Subcutaneous abdominal adipose tissue (tissue), 5 donors: ENCODE results near the gene MOBP.
"Not testable (repeated sequence)": the region's sequence is repeated elsewhere in the genome, so short reads cannot be mapped to it uniquely, and the experiment has no call there.

Experiments
- H3K27ac ChIP-seq: one replicate; pipeline ENCODE4 v1.7.0; 2013; ENCODE audit warnings: low read depth, mild to moderate bottlenecking, inconsistent platforms, low read length, moderate library complexity
- H3K27me3 ChIP-seq, 5 donors: one replicate each; pipeline ENCODE4 v1.7.0; 2013; ENCODE audit warnings: low read length in 5 of 5, inconsistent platforms in 1 of 5; ENCODE audit not compliant: control insufficient read depth in 5 of 5, insufficient read depth in 4 of 5
- H3K36me3 ChIP-seq, 5 donors: one replicate each; pipeline ENCODE4 v1.7.0; 2013; ENCODE audit warnings: low read length in 5 of 5; ENCODE audit not compliant: control insufficient read depth in 5 of 5, insufficient read depth in 5 of 5
- H3K4me1 ChIP-seq, 5 donors: one replicate each; pipeline ENCODE4 v1.7.0; 2013; ENCODE audit warnings: low read length in 5 of 5, mild to moderate bottlenecking in 3 of 5, moderate library complexity in 1 of 5; ENCODE audit not compliant: control insufficient read depth in 5 of 5, insufficient read depth in 5 of 5
- H3K4me3 ChIP-seq, 5 donors: one replicate each; pipeline ENCODE4 v1.7.0; 2013; ENCODE audit warnings: low read length in 5 of 5, low read depth in 1 of 5
- H3K9ac ChIP-seq, 5 donors: one replicate each; pipeline ENCODE4 v1.7.0; 2013; ENCODE audit warnings: low read length in 5 of 5, mild to moderate bottlenecking in 4 of 5, moderate library complexity in 3 of 5
- H3K9me3 ChIP-seq, 5 donors: one replicate each; pipeline ENCODE4 v1.7.0; 2013; ENCODE audit warnings: low read length in 5 of 5; ENCODE audit not compliant: control insufficient read depth in 5 of 5
- donor health status: healthy.
- donor health status: healthy.
- donor health status: healthy.
- donor health status: healthy.
- donor health status: healthy.

MOBP gene

DNA sequence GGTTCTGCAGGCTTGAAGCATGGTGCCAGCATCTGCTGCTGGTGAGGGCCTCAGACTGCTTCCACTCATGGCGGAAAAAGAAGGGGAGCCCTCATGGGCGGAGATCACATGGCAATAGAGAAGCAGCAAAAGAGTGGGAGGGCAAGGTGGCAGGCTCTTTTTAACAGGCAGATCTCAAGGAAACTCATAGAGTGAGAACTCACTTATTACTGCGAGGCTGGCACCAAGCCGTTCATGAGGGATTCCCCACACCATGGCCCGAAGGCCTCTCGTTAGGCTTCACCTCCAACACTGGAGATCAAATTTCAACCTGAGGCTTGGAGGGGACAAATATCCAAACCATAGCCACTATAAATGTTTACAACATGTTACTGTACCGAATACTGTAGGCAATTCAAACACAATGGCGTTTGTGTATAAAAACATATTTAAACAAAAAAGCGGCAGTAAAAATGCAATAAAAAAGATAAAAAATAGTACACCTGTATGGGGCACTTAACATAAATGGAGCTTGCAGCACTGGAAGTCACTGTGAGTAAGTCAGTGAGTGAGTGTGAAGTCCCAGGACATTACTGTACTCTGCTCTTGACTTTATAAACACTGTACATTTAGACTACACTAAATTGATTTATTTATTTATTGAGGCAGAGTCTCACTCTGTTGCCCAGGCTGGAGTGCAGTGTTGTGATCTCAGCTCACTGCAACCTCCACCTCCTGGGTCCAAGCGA is 18.8 kb upstream of the MOBP start:
- H3K9me3 ChIP-seq: no peaks in the 10 kb centered on the region
- peaks cover 2 to 4% (median 3%) of the 10 kb centered on the region in 5 donors for H3K4me1 ChIP-seq
- no peaks in the 10 kb centered on the region for H3K36me3 ChIP-seq
- no peak overlapping the region for H3K27ac ChIP-seq
- no peak overlapping the region for H3K4me3 ChIP-seq
- no peaks in the 10 kb centered on the region for H3K27me3 ChIP-seq
- no peak overlapping the region for H3K9ac ChIP-seq

DNA sequence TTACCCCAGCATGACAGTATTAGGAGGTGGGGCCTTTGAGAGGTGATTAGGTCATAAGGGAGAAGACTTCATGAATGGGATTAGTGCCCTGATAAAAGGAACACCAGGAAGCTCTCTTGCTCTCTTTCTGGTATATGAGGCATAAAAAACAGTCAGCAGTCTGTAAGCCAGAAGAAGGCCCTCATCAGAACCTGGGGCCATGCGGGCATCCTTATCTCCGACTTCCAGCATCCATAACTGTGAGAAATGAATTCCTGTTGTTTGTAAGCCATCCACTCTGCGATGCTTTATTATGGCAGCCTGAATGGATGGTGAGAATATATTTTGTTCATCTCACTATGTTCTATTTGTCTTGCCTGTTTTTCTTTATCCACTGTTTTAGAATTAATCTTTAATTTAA is 17.7 kb upstream of the MOBP start:
- H3K9ac ChIP-seq: no peak overlapping the region
- no peaks in the 10 kb centered on the region for H3K27me3 ChIP-seq
- H3K4me1 ChIP-seq: peaks cover 2 to 4% (median 3%) of the 10 kb centered on the region in 5 donors
- no peak overlapping the region for H3K27ac ChIP-seq
- no peaks in the 10 kb centered on the region for H3K9me3 ChIP-seq
- no peaks in the 10 kb centered on the region for H3K36me3 ChIP-seq
- no peak overlapping the region for H3K4me3 ChIP-seq

DNA sequence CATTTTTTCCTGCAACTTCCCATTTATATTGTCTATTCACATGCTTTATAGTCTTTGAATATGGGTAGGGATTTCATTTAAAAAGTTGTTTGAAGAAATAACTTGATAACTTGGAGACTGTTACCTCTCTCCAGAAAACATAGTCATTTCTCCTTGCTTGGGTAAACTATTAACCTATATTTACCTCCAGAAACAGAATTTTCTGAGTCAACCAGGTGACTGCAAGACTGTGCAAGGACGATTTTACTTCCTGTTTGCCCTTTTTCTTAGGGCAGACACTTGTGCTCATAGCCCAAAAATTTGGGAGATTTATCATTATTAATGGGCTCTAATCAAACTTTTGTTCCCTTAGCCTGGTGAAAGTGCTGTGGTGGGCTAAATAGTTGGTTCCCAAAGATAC is 14.3 kb upstream of the MOBP start:
- Histone ChIP-seq H3K9ac (no peak overlapping the region), H3K27ac (no peak overlapping the region), H3K4me3 (no peak overlapping the region), H3K27me3 (no peaks in the 10 kb centered on the region), H3K36me3 (no peaks in the 10 kb centered on the region), H3K4me1 (no peaks in the 10 kb centered on the region), H3K9me3 (no peaks in the 10 kb centered on the region)

DNA sequence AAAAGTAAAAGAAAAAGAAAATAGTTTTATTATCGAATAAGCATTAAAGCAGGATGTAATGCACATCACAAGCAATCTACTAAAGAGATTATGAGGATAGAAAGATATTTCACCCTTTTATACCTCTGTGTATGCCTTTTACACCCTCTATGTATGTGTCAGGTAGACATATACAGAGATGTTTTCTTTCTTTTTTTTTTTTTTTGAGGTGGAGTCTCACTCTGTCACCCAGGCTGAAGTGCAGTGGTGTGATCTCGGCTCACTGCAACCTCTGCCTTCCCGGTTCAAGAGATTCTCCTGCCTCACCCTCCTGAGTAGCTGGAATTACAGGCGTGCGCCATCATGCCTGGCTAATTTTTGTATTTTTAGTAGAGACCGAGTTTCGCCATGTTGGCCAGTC is 13.6 kb upstream of the MOBP start:
- not testable (repeated sequence) for H3K4me3 ChIP-seq, H3K9me3 ChIP-seq, H3K4me1 ChIP-seq, H3K36me3 ChIP-seq, H3K27ac ChIP-seq, H3K9ac ChIP-seq, H3K27me3 ChIP-seq

DNA sequence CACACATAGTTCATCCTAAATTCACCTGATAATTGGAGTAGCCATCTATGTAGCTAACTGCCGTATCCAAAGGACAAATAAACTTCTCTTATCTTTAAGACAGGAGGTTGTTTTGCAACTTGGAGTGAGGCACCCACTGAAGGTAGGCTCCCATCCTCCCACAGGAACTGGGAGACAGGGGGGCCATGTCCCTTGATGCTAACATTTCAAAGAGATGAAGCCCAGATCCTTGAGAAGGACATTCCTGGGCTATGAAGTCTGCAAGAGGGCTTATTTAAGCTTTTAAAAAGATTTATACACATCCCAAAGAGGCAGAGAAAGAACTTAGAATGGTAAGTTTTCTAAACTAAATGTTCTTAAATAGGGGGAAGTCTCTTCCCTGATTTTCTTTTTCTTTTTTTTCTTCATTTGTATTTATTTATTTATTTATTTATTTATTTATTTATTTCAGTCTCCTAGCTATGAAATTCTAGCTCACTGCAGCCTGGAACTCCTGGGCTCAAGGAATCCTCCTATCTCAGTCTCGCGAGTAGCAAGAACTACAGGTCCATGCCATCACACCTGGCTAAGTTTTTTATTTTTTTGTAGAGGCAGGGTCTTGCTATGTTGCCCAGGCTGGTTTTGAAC is 12.8 kb upstream of the MOBP start:
- no peak overlapping the region for H3K9ac ChIP-seq
- no peak overlapping the region for H3K27ac ChIP-seq
- H3K27me3 ChIP-seq: no peaks in the 10 kb centered on the region
- no peaks in the 10 kb centered on the region for H3K36me3 ChIP-seq
- no peaks in the 10 kb centered on the region for H3K9me3 ChIP-seq
- H3K4me1 ChIP-seq: no peaks in the 10 kb centered on the region
- H3K4me3 ChIP-seq: no peak overlapping the region

DNA sequence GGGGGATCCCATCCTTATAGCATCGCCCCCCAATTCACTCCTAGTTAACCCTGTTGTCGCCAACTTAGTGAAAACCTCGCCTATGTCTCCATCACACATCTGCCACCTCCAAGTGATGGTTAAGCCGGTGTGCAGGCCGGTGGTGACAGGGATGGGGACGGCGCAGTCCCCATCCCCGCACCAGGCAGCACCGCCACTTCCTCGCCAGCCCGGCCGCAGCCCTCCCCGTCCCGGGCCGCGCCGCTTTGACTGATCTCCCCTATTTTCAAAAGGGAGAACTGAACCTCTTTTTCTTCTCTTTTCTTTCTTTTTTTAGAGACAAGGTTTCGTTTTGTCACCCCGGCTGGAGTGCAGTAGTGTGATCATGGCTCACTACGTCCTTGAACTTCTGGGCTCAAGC is 11.3 kb upstream of the MOBP start:
- H3K9ac ChIP-seq: no peak overlapping the region
- H3K27me3 ChIP-seq: no peaks in the 10 kb centered on the region
- no peaks in the 10 kb centered on the region for H3K9me3 ChIP-seq
- H3K36me3 ChIP-seq: no peaks in the 10 kb centered on the region
- no peak overlapping the region for H3K27ac ChIP-seq
- H3K4me3 ChIP-seq: no peak overlapping the region
- H3K4me1 ChIP-seq: no peaks in the 10 kb centered on the region

DNA sequence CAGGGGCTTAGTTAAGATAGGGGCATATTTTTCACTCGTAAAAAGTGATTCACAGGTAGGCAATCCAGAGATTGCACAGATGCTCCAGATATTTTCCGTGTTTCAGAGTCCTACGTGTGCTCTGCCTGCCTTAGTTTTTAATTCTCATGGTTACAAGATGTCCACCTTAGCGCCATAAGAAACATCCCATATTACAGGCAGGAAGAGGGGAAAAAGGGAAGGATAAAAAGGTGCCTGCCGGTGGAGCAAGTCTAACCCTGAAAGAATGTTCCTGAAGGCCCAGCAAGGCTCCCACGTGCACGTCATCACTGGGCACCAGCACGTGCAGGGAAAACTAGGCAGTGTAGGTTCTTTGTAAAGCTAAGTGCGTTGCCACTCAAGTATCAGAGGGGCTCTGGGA is 10.1 kb upstream of the MOBP start:
- H3K27ac ChIP-seq: no peak overlapping the region
- H3K9me3 ChIP-seq: no peaks in the 10 kb centered on the region
- H3K36me3 ChIP-seq: no peaks in the 10 kb centered on the region
- H3K27me3 ChIP-seq: no peaks in the 10 kb centered on the region
- no peak overlapping the region for H3K4me3 ChIP-seq
- H3K9ac ChIP-seq: no peak overlapping the region
- no peaks in the 10 kb centered on the region for H3K4me1 ChIP-seq

DNA sequence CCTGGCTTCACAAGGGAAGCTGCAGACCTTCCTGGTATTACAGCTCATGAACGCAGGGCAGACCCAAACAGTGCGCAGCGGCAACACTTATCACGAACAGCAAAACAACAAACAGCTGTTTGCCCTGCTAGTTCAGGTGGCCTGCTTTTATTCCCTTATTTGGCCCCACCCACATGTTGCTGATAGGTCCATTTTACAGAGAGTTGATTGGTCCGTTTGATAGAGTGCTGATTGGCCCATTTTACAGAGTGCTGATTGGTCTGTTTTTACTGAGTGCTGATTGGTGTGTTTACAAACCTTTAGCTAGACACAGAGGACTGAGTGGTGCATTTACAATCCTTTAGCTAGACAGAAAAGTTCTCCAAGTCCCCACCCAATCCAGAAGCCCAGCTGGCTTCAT is 8.9 kb upstream of the MOBP start:
- H3K4me3 ChIP-seq, H3K36me3 ChIP-seq, H3K9me3 ChIP-seq, H3K4me1 ChIP-seq, H3K27me3 ChIP-seq, H3K9ac ChIP-seq, H3K27ac ChIP-seq: not testable (repeated sequence)

DNA sequence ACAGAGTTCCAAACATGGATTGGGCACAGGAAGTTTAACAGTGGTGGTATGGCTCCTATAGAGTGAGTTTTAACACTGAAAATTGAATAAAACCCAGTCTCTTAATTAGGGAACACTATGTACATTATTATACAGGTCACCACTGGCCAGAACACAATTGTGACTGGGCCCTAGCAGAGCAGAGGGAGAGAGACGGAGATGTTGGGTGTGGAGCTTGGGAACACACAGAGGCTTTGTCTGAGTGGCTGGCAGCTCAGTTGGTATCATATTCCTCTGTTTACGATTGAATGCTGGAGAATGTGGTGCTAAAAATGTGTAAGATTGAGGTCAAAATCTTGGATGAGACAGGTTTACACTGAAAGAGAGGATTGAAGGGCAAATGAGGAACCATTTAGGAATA is 6.8 kb upstream of the MOBP start:
- no peaks in the 10 kb centered on the region for H3K4me1 ChIP-seq

DNA sequence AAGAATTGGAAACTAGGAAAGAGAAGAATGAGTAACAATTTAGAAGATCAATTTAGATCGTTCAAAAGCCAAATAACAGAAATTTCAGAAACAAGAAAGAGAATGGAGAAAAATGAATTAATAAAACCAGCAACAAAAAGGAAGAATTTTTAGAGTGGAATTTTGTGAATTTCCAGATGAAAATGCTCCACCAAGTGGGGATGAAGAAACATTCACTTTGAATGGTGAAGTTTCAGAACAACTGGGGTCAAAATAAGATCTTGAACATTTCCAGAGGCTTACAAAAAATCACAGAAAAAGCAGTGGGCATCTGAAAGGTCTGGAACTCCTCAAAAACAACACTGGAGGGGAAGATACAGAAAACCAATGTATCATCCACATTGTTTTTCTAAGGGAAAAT is 4.2 kb upstream of the MOBP start:
- H3K36me3 ChIP-seq: no peaks in the 10 kb centered on the region
- H3K27me3 ChIP-seq: no peaks in the 10 kb centered on the region
- H3K4me3 ChIP-seq: no peak overlapping the region
- H3K9me3 ChIP-seq: no peaks in the 10 kb centered on the region
- H3K4me1 ChIP-seq: no peaks in the 10 kb centered on the region
- H3K27ac ChIP-seq: no peak overlapping the region
- H3K9ac ChIP-seq: no peak overlapping the region

More for the DNA sequence above, 6.8 kb upstream of the MOBP start:
- no peak overlapping the region for H3K9ac ChIP-seq
- no peak overlapping the region for H3K27ac ChIP-seq
- no peaks in the 10 kb centered on the region for H3K27me3 ChIP-seq
- H3K4me3 ChIP-seq: no peak overlapping the region
- no peaks in the 10 kb centered on the region for H3K9me3 ChIP-seq
- no peaks in the 10 kb centered on the region for H3K36me3 ChIP-seq
